HepG2 (cell line): ENCODE data around the gene MRFAP1L1. TPM values are rescaled to one million over a fixed set of nuclear protein-coding genes. Genes with fewer than 3 reads are reported as not detected.

ENCODE experiments used
- CBX2 ChIP-seq, 2 experiments: fragments of 200-600 bp in 1 of 2; sonication (generic); formaldehyde crosslinking in 1 of 2; IDR thresholded peaks; 2 replicates each; pipeline versions ENCODE4 v1.7.0 to v1.8.1; 2018 to 2022; ENCODE audit warnings: low read depth in 2 of 2, low read length in 1 of 2, mild to moderate bottlenecking in 1 of 2, missing genetic modification reagents in 1 of 2
- CREB3 ChIP-seq: sonication (generic); formaldehyde crosslinking; IDR thresholded peaks from 2 replicates; pipeline ENCODE4 v1.5.0; 2020; ENCODE audit warnings: missing genetic modification reagents
- E2F5 ChIP-seq: sonication (generic); formaldehyde crosslinking; conservative IDR thresholded peaks from 2 replicates; pipeline ENCODE4 v1.4.0; 2020; ENCODE audit warnings: missing genetic modification reagents
- ELF3 ChIP-seq: IDR thresholded peaks from 2 replicates; pipeline ENCODE4 v1.6.1; 2016; ENCODE audit warnings: missing genetic modification reagents, missing compliant biosample characterization
- ETV5 ChIP-seq: IDR thresholded peaks from 2 replicates; pipeline ENCODE4 v1.6.1; 2018; ENCODE audit warnings: missing biosample characterization, missing genetic modification reagents, inconsistent platforms, borderline replicate concordance
- HOXD1 ChIP-seq: sonication (generic); formaldehyde crosslinking; IDR thresholded peaks from 2 replicates; pipeline ENCODE4 v1.5.0; 2020; ENCODE audit warnings: missing genetic modification reagents
- JARID2 ChIP-seq: sonication (generic); formaldehyde crosslinking; IDR thresholded peaks from 2 replicates; pipeline ENCODE4 v1.8.1; 2023; ENCODE audit warnings: missing genetic modification reagents, inconsistent platforms; ENCODE audit not compliant: insufficient replicate concordance
- KDM5B ChIP-seq: sonication (generic); formaldehyde crosslinking; IDR thresholded peaks from 2 replicates; pipeline ENCODE4 v1.4.0; 2020; ENCODE audit warnings: missing genetic modification reagents, mild to moderate bottlenecking, borderline replicate concordance
- MAFK ChIP-seq, 2 experiments: IDR thresholded peaks in 1 of 2; conservative IDR thresholded peaks in 1 of 2; 2 replicates each; pipeline ENCODE4 v1.6.1; 2011; ENCODE audit warnings: improper control_type of control experiment in 2 of 2, low read length in 2 of 2
- MIXL1 ChIP-seq: IDR thresholded peaks from 2 replicates; pipeline ENCODE4 v1.6.1; 2016
- NFIB ChIP-seq: sonication (generic); formaldehyde crosslinking; IDR thresholded peaks from 2 replicates; pipeline ENCODE4 v1.9.0; 2021; ENCODE audit warnings: missing genetic modification reagents, mild to moderate bottlenecking, borderline replicate concordance
- NR3C1 ChIP-seq: sonication (generic); formaldehyde crosslinking; IDR thresholded peaks from 2 replicates; pipeline ENCODE4 v1.4.0; 2020; ENCODE audit warnings: missing genetic modification reagents
- PHB2 ChIP-seq: fragments of 450-650 bp; IDR thresholded peaks from 2 replicates; pipeline ENCODE4 v1.6.1; 2018; ENCODE audit not compliant: partially characterized antibody
- PPARG ChIP-seq: conservative IDR thresholded peaks from 2 replicates; pipeline ENCODE4 v1.6.1; 2016; ENCODE audit warnings: missing biosample characterization, missing genetic modification reagents
- RXRA ChIP-seq: sonication (generic); formaldehyde crosslinking; IDR thresholded peaks from 2 replicates; pipeline ENCODE4 v1.5.1; 2020; ENCODE audit warnings: missing genetic modification reagents
- SP2 ChIP-seq: sonication (generic); formaldehyde crosslinking; IDR thresholded peaks from 2 replicates; pipeline ENCODE4 v1.5.1; 2020; ENCODE audit warnings: mild to moderate bottlenecking, missing genetic modification reagents
- TP53 ChIP-seq: sonication (generic); formaldehyde crosslinking; conservative IDR thresholded peaks from 2 replicates; pipeline ENCODE4 v1.4.0; 2020; ENCODE audit warnings: missing genetic modification reagents
- ZNF124 ChIP-seq: sonication (generic); formaldehyde crosslinking; IDR thresholded peaks from 2 replicates; pipeline ENCODE4 v1.4.0; 2020; ENCODE audit warnings: missing genetic modification reagents
- ZNF543 ChIP-seq: sonication (generic); formaldehyde crosslinking; IDR thresholded peaks from 2 replicates; pipeline ENCODE4 v1.4.0; 2020; ENCODE audit warnings: mild to moderate bottlenecking, missing genetic modification reagents
- ZNF562 ChIP-seq: sonication (generic); formaldehyde crosslinking; IDR thresholded peaks from 2 replicates; pipeline ENCODE4 v1.8.0; 2022; ENCODE audit warnings: missing genetic modification reagents, borderline replicate concordance
- ZNF609 ChIP-seq: sonication (generic); formaldehyde crosslinking; IDR thresholded peaks from 2 replicates; pipeline ENCODE4 v1.4.0; 2020; ENCODE audit warnings: mild to moderate bottlenecking, missing genetic modification reagents, borderline replicate concordance
- ZNF740 ChIP-seq: sonication (generic); formaldehyde crosslinking; IDR thresholded peaks from 2 replicates; pipeline ENCODE4 v1.4.0; 2020; ENCODE audit warnings: missing genetic modification reagents
- ZNF747 ChIP-seq: sonication (generic); formaldehyde crosslinking; IDR thresholded peaks from 2 replicates; pipeline ENCODE4 v1.8.1; 2023; ENCODE audit warnings: missing genetic modification reagents, mild to moderate bottlenecking, borderline replicate concordance
- polyA plus RNA-seq, 8 experiments: library from polyadenylated mRNA; depleted of rRNA in 3 of 8; stranded (reverse) in 7 of 8; unstranded in 1 of 8; fragments of >200 nt; fragmentation: Illumina TruSeq in 4 of 8; extraction: Trizol in 4 of 8; gene quantifications; 2 replicates each; pipeline versions ENCODE4 v1.2.1 to v1.2.3, GENCODE V29; 2011 to 2016; ENCODE audit warnings: low read depth in 4 of 8, missing spikeins in 1 of 8, mixed read lengths in 1 of 8; ENCODE audit not compliant: insufficient read depth in 1 of 8
- total RNA-seq, 5 experiments: library from RNA; depleted of rRNA; stranded (reverse); fragments of >200 nt; fragmentation: Illumina TruSeq; extraction: Trizol; gene quantifications; 2 replicates each; pipeline ENCODE4 v1.2.3, GENCODE V29; 2016; ENCODE audit warnings: low read depth in 1 of 5

MRFAP1L1 gene
- total and polyA plus RNA-seq, 2 of the 13 experiments (the other 11 are each of a cell fraction or from before 2014, with no cell fraction given) = 44.8 to 76.6 TPM

GRCh38 chr4:6693231-6694176 lies 16.2 kb downstream of the MRFAP1L1 start, which contains the start of gene S100P (continued):
- no peak for TF ChIP-seq E2F5
- TF ChIP-seq NFIB (CRISPR knock-in tag) = no peak
- TF ChIP-seq JARID2 (CRISPR knock-in tag) = no peak
- TF ChIP-seq HOXD1 = no peak
- TF ChIP-seq ZNF609 (CRISPR knock-in tag) = peak; percentile 67; the same call in 1 of the 2 replicates
- peak; percentile 63 for TF ChIP-seq SP2 (CRISPR knock-in tag)
- no peak for TF ChIP-seq MAFK (conservative IDR thresholded peaks at IDR 0.05 in 1 of 2, IDR thresholded peaks at IDR 0.05 in 1 of 2; ENCODE audit: low read length in 2 of 2)
- peak; percentile 89; the same call in 1 of the 2 replicates for TF ChIP-seq KDM5B
- no peak; the same call in 1 of the 2 replicates for TF ChIP-seq RXRA
- no peak; the same call in 1 of the 2 replicates for TF ChIP-seq MIXL1
- no peak for TF ChIP-seq ZNF124 (CRISPR knock-in tag)
- peak; percentile 48; the same call in 1 of the 2 replicates for TF ChIP-seq ZNF747 (CRISPR knock-in tag)
- 0 out of 2 replicates have a peak, but pooled peaks have one; percentile 78 for TF ChIP-seq CREB3 (CRISPR knock-in tag)
- peak; percentile 82 for TF ChIP-seq PPARG (CRISPR knock-in tag)
- TF ChIP-seq ZNF562 (CRISPR knock-in tag) = no peak
- TF ChIP-seq ZNF740 (CRISPR knock-in tag) = no peak
- peak; percentile 96 for TF ChIP-seq ELF3 (CRISPR knock-in tag)
- TF ChIP-seq ZNF543 (CRISPR knock-in tag) = no peak
- TF ChIP-seq TP53 (CRISPR knock-in tag) = no peak
- no peak for TF ChIP-seq CBX2 (IDR thresholded peaks at IDR 0.05; ENCODE audit: low read depth, low read length)
- no peak for TF ChIP-seq CBX2 (CRISPR knock-in tag; IDR thresholded peaks at IDR 0.05; ENCODE audit: low read depth)
- TF ChIP-seq ETV5 = peak; percentile 80
- TF ChIP-seq PHB2 = no peak
- TF ChIP-seq NR3C1 (CRISPR knock-in tag) = no peak
